Globus pallidus (tissue), 1 donor: ENCODE measurements around the gene NGRN.

Experiments used
- DNase-seq: peaks from one replicate; pipeline ENCODE4 v3.0.0-alpha.2; 2015; ENCODE audit warnings: low spot score

Gene NGRN, protein sequence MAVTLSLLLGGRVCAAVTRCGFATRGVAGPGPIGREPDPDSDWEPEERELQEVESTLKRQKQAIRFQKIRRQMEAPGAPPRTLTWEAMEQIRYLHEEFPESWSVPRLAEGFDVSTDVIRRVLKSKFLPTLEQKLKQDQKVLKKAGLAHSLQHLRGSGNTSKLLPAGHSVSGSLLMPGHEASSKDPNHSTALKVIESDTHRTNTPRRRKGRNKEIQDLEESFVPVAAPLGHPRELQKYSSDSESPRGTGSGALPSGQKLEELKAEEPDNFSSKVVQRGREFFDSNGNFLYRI

DNA sequence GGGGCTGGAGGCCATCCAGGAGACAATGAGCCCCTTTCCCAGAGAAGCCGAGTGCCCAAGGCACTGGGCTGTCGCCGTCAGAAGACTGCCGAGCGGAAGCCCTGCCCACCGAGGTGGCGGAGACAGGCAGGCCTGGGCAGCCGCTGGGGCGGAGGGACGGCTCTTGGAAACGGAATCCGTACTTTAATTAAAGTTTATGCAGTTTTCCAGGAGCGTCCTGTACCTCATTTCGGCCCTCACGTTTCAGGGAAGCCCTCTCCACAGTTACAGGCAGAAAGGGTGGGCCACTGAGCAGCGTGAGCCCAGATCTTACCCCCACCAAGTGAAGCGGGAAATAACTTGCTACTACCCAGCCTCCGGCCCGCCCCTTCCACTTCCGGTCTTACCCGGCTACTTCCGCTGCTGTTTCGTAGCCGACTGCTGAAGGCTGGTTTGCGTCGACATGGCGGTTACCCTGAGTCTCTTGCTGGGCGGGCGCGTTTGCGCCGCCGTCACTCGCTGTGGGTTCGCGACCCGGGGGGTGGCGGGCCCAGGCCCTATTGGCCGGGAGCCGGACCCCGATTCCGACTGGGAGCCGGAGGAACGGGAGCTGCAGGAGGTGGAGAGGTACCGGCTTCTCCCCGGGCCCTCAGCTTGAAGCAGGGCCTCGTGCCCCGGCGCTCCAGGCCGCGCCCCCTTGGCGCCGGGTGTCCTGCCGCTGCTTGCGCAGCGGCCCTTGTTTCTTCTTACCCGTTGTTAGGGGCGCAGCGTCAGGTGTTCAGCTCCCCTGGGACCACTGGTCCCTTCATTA lies at the start of gene NGRN:
NGRN (plus strand) TSS at position 402 of the 790 bp plus-strand sequence; CDS start at position 443, 41 bp downstream.
- DNase-seq: peak; percentile 96

- DNase-seq: no peak
Observed at GRCh38 chr15:90217671-90218394, 47.6 kb upstream of the NGRN start.

DNA sequence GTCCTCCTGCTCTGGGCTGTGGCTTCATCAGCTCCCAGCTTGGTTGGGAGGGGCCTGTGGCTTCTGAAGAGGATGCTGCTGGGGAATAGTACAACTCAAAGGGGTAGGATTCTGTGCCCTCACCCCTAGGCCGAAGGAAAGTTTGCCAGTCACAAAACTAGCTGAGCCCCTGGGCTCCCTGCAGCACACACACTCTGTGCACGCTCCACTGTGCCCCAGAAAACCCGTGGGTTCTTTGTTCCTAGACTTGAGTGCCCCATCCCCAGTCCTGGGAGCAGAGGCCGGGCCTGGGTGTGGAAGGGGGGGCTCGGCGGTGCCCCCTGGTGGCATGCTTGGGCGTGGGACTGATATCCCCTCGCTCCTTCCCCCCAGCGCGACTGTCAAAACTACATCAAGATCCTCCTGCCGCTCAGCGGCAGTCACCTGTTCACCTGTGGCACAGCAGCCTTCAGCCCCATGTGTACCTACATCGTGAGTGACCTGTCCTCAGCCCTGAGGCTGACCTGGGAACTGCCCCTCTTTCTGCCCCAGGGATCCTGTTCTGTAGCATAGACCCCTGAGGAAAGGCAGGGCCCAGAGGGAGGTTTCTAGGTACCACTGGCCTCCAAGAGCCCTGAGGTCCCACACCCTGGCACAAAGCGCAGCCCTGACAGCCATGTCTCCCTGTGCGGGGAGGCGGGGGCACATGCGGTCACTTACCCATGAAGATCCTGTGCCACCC lies 45.9 kb upstream of the NGRN start:
- DNase-seq: no peak

GRCh38 chr15:90221246-90221900 lies 44.1 kb upstream of the NGRN start:
- DNase-seq: peak; percentile 83

- DNase-seq: no peak
Observed at GRCh38 chr15:90222547-90222946, 42.9 kb upstream of the NGRN start.

DNA sequence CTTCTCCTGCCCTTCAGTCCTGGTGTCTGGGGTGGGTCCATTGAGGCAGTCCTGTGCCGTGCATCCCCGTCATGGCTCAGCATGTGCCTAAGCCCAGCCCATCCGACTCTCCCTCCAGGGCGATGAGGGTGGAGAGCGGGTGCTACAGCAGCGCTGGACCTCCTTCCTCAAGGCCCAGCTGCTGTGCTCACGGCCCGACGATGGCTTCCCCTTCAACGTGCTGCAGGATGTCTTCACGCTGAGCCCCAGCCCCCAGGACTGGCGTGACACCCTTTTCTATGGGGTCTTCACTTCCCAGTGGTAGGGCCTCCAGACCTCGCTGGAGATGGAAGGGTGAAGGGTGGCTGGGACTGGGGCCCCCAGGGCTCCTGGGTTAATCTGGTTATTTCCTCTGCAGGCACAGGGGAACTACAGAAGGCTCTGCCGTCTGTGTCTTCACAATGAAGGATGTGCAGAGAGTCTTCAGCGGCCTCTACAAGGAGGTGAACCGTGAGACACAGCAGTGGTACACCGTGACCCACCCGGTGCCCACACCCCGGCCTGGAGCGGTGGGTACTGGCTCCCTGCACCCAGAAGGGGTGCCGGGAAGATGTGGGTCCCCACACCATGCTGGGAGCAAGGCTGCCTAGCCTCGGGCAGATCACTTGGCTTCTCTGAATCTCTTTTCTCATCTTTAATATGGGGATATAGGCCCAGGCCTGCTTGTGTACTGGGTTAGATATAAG lies 41.9 kb upstream of the NGRN start:
- DNase-seq: no peak

DNA sequence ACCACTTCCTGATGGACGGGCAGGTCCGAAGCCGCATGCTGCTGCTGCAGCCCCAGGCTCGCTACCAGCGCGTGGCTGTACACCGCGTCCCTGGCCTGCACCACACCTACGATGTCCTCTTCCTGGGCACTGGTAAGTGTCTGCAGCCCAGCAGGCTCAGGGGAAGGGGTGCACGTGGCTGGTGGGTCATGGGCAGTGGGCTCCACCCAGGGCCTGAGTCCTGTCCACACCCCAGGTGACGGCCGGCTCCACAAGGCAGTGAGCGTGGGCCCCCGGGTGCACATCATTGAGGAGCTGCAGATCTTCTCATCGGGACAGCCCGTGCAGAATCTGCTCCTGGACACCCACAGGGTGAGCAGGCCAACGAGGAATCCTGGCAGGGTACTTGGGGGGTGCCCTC lies 40.4 kb upstream of the NGRN start:
- no peak for DNase-seq

GRCh38 chr15:90225504-90226234 lies 39.8 kb upstream of the NGRN start:
- DNase-seq: no peak

DNA sequence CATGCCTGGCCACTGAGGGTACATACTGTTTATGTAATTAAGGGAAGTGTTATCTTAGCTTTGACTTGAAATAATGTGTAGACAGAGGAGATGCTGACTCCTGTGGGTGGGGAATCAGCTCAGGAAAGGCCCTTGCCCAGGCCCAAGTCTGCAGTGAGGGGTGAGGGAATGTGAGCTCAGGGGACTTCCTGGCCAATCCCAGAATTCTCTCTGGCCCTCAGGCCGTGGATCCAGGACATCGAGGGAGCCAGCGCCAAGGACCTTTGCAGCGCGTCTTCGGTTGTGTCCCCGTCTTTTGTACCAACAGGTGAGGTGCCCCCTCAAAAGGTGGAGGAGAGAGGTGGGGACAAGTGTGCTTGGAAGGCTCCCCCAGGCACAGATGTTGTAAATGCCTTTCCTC lies 38.1 kb upstream of the NGRN start:
- no peak for DNase-seq

DNA sequence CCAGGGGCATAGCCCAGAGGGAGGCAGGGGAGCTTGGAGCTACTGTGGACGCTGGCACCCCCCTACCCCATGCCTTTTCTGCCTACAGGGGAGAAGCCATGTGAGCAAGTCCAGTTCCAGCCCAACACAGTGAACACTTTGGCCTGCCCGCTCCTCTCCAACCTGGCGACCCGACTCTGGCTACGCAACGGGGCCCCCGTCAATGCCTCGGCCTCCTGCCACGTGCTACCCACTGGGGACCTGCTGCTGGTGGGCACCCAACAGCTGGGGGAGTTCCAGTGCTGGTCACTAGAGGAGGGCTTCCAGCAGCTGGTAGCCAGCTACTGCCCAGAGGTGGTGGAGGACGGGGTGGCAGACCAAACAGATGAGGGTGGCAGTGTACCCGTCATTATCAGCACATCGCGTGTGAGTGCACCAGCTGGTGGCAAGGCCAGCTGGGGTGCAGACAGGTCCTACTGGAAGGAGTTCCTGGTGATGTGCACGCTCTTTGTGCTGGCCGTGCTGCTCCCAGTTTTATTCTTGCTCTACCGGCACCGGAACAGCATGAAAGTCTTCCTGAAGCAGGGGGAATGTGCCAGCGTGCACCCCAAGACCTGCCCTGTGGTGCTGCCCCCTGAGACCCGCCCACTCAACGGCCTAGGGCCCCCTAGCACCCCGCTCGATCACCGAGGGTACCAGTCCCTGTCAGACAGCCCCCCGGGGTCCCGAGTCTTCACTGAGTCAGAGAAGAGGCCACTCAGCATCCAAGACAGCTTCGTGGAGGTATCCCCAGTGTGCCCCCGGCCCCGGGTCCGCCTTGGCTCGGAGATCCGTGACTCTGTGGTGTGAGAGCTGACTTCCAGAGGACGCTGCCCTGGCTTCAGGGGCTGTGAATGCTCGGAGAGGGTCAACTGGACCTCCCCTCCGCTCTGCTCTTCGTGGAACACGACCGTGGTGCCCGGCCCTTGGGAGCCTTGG lies 37.4 kb upstream of the NGRN start:
- DNase-seq: no peak

- DNase-seq: no peak
Observed at GRCh38 chr15:90228960-90229359, 36.5 kb upstream of the NGRN start.

DNA sequence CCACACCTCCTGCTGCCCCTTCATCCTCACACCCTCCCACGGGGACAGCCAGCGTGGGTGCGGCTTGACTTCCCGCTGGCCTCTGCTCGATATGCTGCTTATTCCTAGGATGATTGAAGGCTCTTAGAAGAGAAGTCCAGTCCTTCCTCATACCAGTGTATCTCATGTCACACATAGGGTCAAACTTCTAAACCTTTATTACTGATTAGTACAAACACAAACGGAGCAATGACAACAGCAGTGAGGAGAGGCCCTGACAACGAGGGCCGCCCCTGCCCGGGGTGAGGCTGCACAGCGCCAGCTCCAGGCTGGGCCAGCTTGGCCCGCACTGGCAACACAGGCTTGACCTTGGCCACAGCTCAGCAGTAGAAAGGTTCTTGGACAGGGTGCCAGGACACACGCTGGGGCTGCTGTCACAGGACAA lies 35.4 kb upstream of the NGRN start:
- peak; percentile 42 for DNase-seq

GRCh38 chr15:90230610-90231009 lies 34.9 kb upstream of the NGRN start:
- DNase-seq: no peak

- no peak for DNase-seq
Observed at GRCh38 chr15:90231028-90232017, 34.1 kb upstream of the NGRN start.

- DNase-seq: no peak
Observed at GRCh38 chr15:90232196-90232595, 33.3 kb upstream of the NGRN start.

DNA sequence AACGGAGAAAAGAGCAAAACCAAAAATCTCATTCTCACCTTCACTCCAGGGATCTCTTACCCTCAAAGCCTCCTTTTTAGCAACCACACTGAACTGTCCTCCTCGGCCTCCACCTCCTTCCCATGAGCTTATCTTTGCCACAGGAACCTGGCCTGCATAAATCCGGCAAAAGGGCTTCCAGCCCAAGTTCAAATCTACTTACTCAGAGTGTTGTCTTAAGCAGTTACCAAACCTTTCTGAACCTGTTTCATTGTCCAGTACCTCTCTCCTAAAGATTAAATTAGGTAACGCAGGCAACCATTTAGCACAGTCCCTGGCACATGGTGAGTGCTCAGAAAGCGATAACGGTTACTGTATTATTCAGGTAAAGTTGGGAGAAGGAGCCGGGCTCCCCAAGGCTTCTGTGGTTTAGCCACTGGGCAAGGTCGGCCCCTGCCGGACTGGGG lies 32.5 kb upstream of the NGRN start:
- no peak for DNase-seq

- peak; percentile 98 for DNase-seq
Observed at GRCh38 chr15:90233387-90234095, 31.9 kb upstream of the NGRN start, which contains the start of gene CIB1. TSS of gene CIB1 (minus strand) at chr15:90233941. CDS start at chr15:90233885, 56 bp downstream.
